ENCODE results near the gene P2RY14. TPM values are rescaled to one million over a fixed set of nuclear protein-coding genes. Genes with fewer than 3 reads are reported as not detected.

P2RY14 gene
- total RNA-seq, 2 donors from 2014 or later = 1.7 to 2.9 TPM

DNA sequence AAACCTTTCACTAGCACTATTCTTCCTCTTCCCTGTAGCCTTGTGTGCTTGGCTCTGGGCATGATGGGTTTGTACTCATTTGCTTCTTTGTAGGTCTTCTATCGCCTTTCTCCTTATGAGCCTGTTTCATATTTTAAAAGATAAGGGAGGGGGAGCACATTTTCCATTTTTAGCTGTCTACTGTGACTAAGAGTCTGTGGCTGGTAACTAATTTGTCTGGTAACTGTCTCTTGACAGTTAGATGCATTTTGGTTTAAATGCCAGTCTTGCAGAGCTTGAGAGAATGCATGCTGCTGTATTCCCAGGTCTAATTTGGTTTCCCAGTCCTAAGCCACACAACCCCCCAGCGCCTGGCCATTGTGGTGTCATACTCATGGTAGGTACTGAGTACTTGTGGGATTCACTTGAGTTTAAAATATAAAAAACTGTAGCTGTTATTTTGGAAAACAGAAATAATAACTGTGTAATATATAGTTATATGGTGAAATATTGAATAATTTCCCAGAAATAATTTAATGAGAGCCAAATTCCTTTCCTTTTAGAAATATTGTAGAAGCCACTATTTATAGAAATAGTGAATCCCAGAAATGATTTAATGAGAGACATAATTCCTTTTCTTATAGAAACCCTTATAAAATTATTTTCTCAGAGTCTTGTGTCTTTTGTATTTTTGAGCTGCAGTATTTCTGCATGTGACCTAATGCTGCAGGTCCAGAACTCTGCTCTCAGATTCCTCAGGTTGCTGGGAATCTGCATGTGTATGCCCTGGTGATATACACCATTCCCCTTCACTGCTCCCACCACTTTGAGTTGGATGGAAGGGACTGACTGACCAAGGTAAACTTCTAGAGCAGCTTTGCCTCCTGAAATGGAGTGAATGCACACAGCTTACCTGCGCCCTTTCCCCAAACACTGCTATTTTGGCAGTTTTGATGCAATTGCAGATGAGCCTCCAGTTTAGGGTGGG lies 61.4 kb downstream of the P2RY14 start:
- intact Hi-C loops (cut with DNase I) = no loop called here

DNA sequence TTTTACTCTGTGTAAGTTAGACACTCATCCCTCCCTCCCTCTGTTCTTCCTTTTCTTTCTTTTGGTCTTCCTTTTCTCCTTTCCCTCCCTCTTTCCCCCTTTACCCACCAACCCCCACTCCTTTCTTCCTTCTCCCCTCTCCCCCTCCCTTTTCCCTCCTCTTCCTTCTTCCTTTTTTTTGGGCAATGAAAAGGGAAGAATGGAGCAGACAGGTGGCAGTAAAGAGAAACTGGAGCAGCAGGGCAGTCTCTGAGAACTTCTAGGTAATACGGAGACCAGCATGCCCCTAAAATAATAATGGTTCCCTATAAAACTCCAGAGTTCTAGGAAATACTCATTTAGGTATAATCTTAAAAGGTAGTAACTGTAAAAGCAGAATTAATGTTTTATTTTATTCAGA lies 63.9 kb downstream of the P2RY14 start:
- Histone ChIP-seq H3K36me3 (no peaks in the 10 kb centered on the region), H3K9ac (ENCODE audit: low read depth in 2 of 2, low read length in 2 of 2) (no peak overlapping the region), H3K27me3 (no peaks in the 10 kb centered on the region), H3K4me1 (no peaks in the 10 kb centered on the region), H3K4me3 (no peak overlapping the region), H3K9me3 (no peaks in the 10 kb centered on the region), H3K27ac (no peak overlapping the region)
- intact Hi-C loops (cut with DNase I) = no loop called here
- TF ChIP-seq, protein P1, sequence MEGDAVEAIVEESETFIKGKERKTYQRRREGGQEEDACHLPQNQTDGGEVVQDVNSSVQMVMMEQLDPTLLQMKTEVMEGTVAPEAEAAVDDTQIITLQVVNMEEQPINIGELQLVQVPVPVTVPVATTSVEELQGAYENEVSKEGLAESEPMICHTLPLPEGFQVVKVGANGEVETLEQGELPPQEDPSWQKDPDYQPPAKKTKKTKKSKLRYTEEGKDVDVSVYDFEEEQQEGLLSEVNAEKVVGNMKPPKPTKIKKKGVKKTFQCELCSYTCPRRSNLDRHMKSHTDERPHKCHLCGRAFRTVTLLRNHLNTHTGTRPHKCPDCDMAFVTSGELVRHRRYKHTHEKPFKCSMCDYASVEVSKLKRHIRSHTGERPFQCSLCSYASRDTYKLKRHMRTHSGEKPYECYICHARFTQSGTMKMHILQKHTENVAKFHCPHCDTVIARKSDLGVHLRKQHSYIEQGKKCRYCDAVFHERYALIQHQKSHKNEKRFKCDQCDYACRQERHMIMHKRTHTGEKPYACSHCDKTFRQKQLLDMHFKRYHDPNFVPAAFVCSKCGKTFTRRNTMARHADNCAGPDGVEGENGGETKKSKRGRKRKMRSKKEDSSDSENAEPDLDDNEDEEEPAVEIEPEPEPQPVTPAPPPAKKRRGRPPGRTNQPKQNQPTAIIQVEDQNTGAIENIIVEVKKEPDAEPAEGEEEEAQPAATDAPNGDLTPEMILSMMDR (IDR thresholded peaks at IDR 0.05) = no peak
- no peak for DNase-seq

More for the DNA sequence above, 61.4 kb downstream of the P2RY14 start:
- Histone ChIP-seq H3K4me3 (no peak overlapping the region), H3K27ac (no peak overlapping the region), H3K27me3 (no peaks in the 10 kb centered on the region), H3K36me3 (no peaks in the 10 kb centered on the region), H3K4me1 (no peaks in the 10 kb centered on the region), H3K9ac (ENCODE audit: low read depth in 2 of 2, low read length in 2 of 2) (no peak overlapping the region), H3K9me3 (no peaks in the 10 kb centered on the region)
- TF ChIP-seq, protein P1 (IDR thresholded peaks at IDR 0.05) = no peak
- DNase-seq = no peak

DNA sequence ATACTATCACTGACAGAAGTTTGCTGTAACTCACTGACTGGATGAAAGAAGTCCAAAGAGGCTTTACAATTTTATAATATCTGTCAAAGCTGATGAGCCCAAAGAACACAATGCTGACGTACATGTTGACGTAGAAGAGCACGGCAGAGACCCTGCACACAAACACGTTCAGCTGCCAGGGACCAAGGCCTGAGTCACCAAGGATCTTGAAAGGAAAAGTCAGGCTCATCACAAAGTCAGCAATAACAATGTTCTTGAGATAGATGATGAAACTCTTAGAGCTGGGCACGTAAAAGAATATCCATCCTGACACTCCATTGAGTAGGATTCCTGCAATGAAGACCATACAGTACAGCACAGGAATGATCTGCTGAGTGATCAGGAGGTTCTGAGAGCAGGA lies 64.5 kb downstream of the P2RY14 start:
- H3K9me3 ChIP-seq = no peaks in the 10 kb centered on the region
- no peaks in the 10 kb centered on the region for H3K27me3 ChIP-seq
- no peak for DNase-seq
- H3K9ac ChIP-seq (ENCODE audit: low read depth in 2 of 2, low read length in 2 of 2) = no peak overlapping the region
- H3K4me1 ChIP-seq = no peaks in the 10 kb centered on the region
- intact Hi-C loops (cut with DNase I) = no loop called here
- H3K36me3 ChIP-seq = no peaks in the 10 kb centered on the region
- TF ChIP-seq, protein P1 (IDR thresholded peaks at IDR 0.05) = no peak
- H3K4me3 ChIP-seq = no peak overlapping the region
- H3K27ac ChIP-seq = no peak overlapping the region

DNA sequence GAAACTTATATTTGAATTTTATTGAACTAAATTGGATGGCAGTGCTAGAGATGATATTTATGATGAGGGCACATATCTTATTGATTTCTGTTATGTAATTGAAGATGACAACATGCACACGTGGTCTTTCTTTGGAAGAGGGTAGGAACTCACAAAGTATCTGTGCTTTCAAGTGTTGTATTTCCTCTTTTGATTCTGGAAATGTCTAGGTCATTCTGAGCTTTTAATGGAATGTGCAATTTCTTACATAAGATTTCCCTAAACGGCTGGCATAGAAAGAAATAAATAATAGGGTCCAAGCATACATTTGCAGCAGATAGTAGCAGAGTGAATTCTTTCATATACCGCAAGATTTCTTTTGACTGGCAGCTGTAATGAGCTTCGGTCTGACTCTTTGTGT lies 65.2 kb downstream of the P2RY14 start:
- TF ChIP-seq, protein P1 (IDR thresholded peaks at IDR 0.05) = no peak
- intact Hi-C loops (cut with DNase I) = no loop called here
- H3K4me3 ChIP-seq = no peak overlapping the region
- DNase-seq = no peak
- H3K9ac ChIP-seq (ENCODE audit: low read depth in 2 of 2, low read length in 2 of 2) = no peak overlapping the region
- H3K27me3 ChIP-seq = no peaks in the 10 kb centered on the region
- no peaks in the 10 kb centered on the region for H3K9me3 ChIP-seq
- H3K4me1 ChIP-seq = no peaks in the 10 kb centered on the region
- H3K27ac ChIP-seq = no peak overlapping the region
- no peaks in the 10 kb centered on the region for H3K36me3 ChIP-seq

DNA sequence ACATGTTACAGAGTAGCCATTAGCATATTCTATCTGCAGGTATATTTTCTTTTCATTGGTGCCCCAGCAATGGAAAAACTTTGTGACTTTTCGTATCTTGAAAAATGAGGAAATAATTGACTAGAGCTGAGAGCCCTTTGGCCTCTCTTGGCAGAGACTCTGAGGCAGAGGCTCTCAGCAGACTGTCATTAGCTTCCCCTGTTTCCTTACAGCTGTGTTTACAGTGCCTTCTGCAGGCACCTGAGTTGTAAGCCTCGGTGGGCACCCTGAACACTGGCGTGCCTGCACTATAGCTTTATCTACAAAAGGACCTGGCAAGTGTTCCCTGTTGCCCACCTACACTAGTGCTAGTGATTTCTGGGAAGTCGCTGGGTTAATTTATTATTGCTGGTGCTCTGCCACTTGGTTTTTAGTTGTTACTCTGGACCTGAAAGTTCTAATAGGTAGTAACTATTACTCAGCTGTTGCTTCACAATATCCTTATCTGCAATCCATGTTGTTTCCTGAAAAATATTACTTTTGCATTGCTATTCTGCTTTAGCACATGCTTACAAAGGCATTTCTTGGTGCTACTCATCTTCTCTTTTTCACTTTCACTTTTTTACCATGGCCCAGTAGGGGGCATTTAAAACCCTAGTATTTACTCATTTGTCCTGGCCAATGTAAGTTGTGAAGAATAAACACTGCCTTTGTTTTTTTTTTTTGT lies 67.5 kb downstream of the P2RY14 start:
- H3K36me3 ChIP-seq = no peaks in the 10 kb centered on the region
- no peaks in the 10 kb centered on the region for H3K9me3 ChIP-seq
- peak; percentile 45 for DNase-seq
- H3K4me3 ChIP-seq = peak overlapping the region; percentile 4
- no peaks in the 10 kb centered on the region for H3K4me1 ChIP-seq
- no peak overlapping the region for H3K27ac ChIP-seq
- no peak overlapping the region for H3K9ac ChIP-seq (ENCODE audit: low read depth in 2 of 2, low read length in 2 of 2)
- intact Hi-C loops (cut with DNase I) = no loop called here
- no peaks in the 10 kb centered on the region for H3K27me3 ChIP-seq
- TF ChIP-seq, protein P1 (IDR thresholded peaks at IDR 0.05) = no peak
